Spinal cord (tissue), 10 donors: Measurements from ENCODE around the gene PLCH1. TPM values are rescaled to one million over a fixed set of nuclear protein-coding genes. Genes with fewer than 3 reads are reported as not detected.
A peak's percentile ranks its signal among the peaks of the same experiment; 100 is the strongest.
"Not testable (repeated sequence)": the region's sequence is repeated elsewhere in the genome, so short reads cannot be mapped to it uniquely, and the experiment has no call there.

ENCODE experiments used
- DNase-seq, 6 donors: peaks; one replicate each; pipeline versions ENCODE4 v3.0.0 to v3.0.0-alpha.2; 2013 to 2015; ENCODE audit warnings: low spot score in 6 of 6, low read depth in 4 of 6
- H3K27ac ChIP-seq: one replicate; pipeline ENCODE4 v1.5.1; 2013; ENCODE audit warnings: low read depth, low read length, control low read depth
- H3K27me3 ChIP-seq: one replicate; pipeline ENCODE4 v1.6.1; 2013; ENCODE audit warnings: low read length; ENCODE audit not compliant: control insufficient read depth, insufficient read depth
- H3K36me3 ChIP-seq: one replicate; pipeline ENCODE4 v1.6.1; 2013; ENCODE audit warnings: low read length; ENCODE audit not compliant: control insufficient read depth, insufficient read depth
- H3K4me1 ChIP-seq: one replicate; pipeline ENCODE4 v1.6.1; 2013; ENCODE audit warnings: low read length; ENCODE audit not compliant: control insufficient read depth, insufficient read depth
- H3K4me3 ChIP-seq: one replicate; pipeline ENCODE4 v1.5.1; 2013; ENCODE audit warnings: low read depth, low read length, control low read depth
- H3K9me3 ChIP-seq: one replicate; pipeline ENCODE4 v1.6.1; 2013; ENCODE audit warnings: low read length; ENCODE audit not compliant: control insufficient read depth, insufficient read depth
- WGBS: methylation state at CpG from one replicate; pipeline ENCODE4 v1.1.5; 2013; ENCODE audit warnings: missing lambda C conversion rate; ENCODE audit not compliant: insufficient coverage; 5-methylcytosine and 5-hydroxymethylcytosine counted together
- polyA plus RNA-seq, 2 donors: library from polyadenylated mRNA; unstranded; fragments of 120-200 nt; gene quantifications; one replicate each; pipeline ENCODE4 v1.2.1, GENCODE V29; 2013; ENCODE audit not compliant: insufficient read length in 2 of 2
- total RNA-seq, 2 donors: library from RNA; depleted of rRNA in 1 of 2; stranded (reverse); fragments of 120-200 nt in 1 of 2; fragments of >200 nt in 1 of 2; gene quantifications; one replicate each; pipeline versions ENCODE4 v1.2.3 to v1.2.4, GENCODE V29; 2013 to 2014
- donor health status: healthy.

PLCH1 gene
- total and polyA plus RNA-seq, 4 donors = 10.2 to 20.6 (median 12.9) TPM

DNA sequence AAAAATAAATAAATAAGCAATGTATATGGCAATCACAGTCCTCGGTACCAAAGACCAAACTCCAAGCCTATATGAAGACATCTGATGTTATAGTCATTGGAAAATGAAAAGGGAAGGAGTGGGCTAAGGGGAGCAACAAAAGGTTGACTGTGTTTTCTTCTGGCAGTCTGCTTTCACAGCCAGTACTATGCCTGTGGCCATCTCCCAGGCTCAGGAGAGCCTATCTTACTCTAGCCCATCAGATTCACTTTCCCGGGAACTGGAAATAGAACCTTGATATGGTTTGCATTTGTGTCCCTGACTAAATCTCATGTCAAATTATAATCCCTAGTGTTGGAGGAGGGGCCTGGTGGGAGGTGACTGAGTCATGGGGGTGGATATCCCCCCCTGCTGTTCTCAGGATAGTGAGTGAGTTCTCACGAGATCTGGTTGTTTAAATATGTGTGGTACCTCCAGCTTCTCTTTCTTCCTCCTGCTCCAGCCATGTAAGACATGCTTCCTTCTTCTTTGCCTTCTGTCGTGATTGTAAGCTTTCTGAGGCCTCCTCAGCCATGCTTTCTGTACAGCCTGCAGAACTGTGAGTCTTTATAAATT is 105.3 kb downstream of the PLCH1 start:
- no peak for DNase-seq
- Histone ChIP-seq H3K4me1 (no peaks in the 10 kb centered on the region), H3K36me3 (no peaks in the 10 kb centered on the region), H3K27ac (no peak overlapping the region), H3K9me3 (no peaks in the 10 kb centered on the region), H3K27me3 (no peaks in the 10 kb centered on the region), H3K4me3 (no peak overlapping the region)
- WGBS = 75% methylated on average over 1 of the region's 4 CpGs

DNA sequence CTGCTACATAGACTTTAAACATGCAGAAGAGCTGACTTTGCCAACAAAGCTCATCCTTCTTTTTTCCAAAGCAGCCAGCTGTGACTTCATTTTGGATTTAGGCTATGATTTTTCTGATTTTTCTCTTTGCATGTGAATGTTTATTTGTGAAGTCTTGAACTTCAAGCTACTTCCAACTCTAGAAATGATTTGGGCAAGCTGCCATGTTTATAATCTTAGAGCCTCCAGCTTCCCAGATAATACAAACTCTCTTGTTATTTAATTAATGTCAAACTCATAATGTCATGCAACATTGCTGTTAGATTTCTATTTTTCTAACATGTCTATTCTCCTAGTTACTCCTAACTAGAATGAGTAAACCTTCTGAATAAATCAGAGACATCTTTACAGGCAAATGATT is 106.4 kb downstream of the PLCH1 start:
- H3K27me3 ChIP-seq, H3K4me1 ChIP-seq, DNase-seq, H3K36me3 ChIP-seq, H3K27ac ChIP-seq, H3K4me3 ChIP-seq, H3K9me3 ChIP-seq: not testable (repeated sequence)

DNA sequence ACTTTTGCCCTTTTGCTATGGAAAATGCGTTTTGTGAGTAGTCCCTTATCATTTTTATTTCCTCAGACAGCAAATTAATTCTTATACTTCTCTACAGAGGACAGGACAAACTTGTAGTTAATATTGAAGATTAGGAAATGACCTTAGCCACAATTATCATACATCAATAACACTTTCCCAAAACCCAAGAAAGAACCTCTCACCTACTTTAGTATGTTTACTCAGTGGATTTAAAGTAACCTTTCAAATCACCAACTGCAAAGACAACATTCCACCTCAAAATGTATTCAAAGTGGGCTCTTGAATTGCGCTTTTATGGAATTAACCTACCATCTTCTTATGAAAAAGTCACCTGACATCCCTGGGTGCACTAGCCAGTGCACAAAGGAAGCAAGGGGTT is 107.3 kb downstream of the PLCH1 start:
- H3K27ac ChIP-seq = no peak overlapping the region
- H3K9me3 ChIP-seq = no peaks in the 10 kb centered on the region
- H3K36me3 ChIP-seq = no peaks in the 10 kb centered on the region
- no peaks in the 10 kb centered on the region for H3K4me1 ChIP-seq
- 100% methylated on average over 1 of the region's 2 CpGs for WGBS
- no peaks in the 10 kb centered on the region for H3K27me3 ChIP-seq
- no peak overlapping the region for H3K4me3 ChIP-seq
- DNase-seq = no peak

DNA sequence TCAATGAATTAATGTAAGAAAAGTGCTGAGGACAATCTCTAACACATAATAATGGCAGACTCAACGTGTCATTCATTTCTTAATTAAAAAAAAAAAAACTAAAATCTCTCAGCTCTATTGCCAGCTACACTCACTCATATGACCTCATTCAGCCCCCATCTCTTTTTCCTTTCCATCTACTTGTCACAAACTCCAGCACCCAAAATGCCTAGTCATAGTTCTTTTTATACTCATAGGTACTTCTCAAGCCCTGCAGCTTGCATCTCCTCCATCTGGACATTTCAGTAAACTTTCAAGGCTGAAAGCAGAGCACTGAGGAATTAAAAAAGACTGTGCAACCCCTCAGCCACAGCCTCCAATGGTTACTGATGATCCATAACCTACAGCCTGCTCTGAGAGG is 109.8 kb downstream of the PLCH1 start:
- no peaks in the 10 kb centered on the region for H3K27me3 ChIP-seq
- 86% methylated on average over 1 of the region's 1 CpG for WGBS

DNA sequence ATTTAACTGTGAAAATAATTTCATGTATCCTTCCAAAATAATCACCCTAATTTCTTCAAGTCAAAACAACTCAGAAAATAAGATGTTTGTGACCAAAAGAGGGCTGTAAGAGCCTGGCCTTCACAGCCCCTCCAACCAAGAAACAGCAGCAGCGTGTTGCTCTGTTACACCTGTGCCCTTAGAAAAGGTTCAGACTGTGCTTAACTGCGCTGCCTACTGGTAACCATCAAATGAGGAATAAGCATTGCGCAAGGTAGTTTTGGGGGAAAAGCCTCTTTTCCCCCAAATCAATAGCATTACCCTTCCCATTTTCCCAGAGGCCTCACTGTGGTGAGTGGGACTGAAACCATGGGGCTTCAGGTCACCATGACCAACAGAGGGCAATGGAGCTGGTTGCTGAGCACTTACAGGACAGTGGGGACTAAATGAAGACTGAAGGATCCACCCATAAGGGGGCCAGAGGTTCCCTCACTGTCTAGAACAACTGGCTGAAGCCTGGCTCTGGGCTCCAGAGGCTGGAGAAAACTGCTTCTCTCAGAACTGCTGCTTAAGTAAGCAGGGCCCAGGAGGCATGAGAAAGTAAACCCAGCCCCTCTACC is 110.7 kb downstream of the PLCH1 start:
- no peak overlapping the region for H3K27ac ChIP-seq
- H3K4me1 ChIP-seq = no peaks in the 10 kb centered on the region
- DNase-seq = no peak
- H3K36me3 ChIP-seq = no peaks in the 10 kb centered on the region
- 100% methylated on average over 1 of the region's 3 CpGs for WGBS
- H3K4me3 ChIP-seq = no peak overlapping the region
- H3K9me3 ChIP-seq = no peaks in the 10 kb centered on the region
- no peaks in the 10 kb centered on the region for H3K27me3 ChIP-seq

More for the DNA sequence above, 109.8 kb downstream of the PLCH1 start:
- H3K36me3 ChIP-seq = no peaks in the 10 kb centered on the region
- no peak for DNase-seq
- H3K9me3 ChIP-seq = no peaks in the 10 kb centered on the region
- H3K4me3 ChIP-seq = no peak overlapping the region
- H3K27ac ChIP-seq = no peak overlapping the region
- no peaks in the 10 kb centered on the region for H3K4me1 ChIP-seq

DNA sequence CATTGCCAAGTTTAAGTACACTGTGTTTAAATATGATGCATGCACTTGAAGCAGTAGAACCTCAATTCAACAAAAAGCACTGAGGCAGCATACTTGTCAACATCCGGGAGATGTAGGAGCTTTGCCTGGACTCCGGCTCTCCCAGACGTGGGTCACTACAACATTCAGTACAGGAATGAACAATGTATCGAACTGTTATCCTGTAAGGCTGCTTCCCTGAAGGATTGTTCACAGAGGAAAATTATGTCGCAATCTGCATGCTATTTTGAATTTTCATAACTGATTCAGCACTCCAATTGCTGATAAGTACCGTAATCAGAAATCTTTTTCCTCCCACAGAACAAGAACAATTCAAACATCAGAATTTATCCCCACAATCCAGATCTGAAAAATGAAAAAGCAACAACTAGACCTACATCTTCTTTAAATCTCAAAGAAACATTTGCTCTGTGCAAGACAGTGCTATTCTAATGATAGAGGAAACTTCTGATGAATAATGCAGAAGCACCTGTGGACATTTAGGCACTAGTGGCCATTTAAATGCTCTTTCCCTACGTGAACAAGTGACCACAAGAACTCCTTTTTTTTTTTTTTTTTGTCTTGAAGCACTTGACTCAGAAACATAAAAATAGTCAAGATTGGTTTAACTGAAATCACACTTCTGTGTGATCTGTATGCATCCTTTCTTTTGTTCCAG is 113.4 kb downstream of the PLCH1 start:
- H3K36me3 ChIP-seq = no peaks in the 10 kb centered on the region
- no peak overlapping the region for H3K27ac ChIP-seq
- H3K4me1 ChIP-seq = no peaks in the 10 kb centered on the region
- 89% methylated on average over 5 of the region's 7 CpGs for whole genome bisulfite sequencing
- no peaks in the 10 kb centered on the region for H3K27me3 ChIP-seq
- H3K9me3 ChIP-seq = no peaks in the 10 kb centered on the region
- no peak overlapping the region for H3K4me3 ChIP-seq
- peak in 1 of 6 donors; percentile 9 for DNase-seq

- Histone ChIP-seq H3K27ac (no peak overlapping the region), H3K27me3 (no peaks in the 10 kb centered on the region), H3K4me3 (no peak overlapping the region), H3K9me3 (no peaks in the 10 kb centered on the region), H3K4me1 (no peaks in the 10 kb centered on the region), H3K36me3 (no peaks in the 10 kb centered on the region)
- DNase-seq = no peak
- 22% methylated on average over 3 of the region's 5 CpGs for WGBS
Measured at GRCh38 chr3:155629556-155629955, 115.3 kb downstream of the PLCH1 start.

- WGBS = 75% methylated on average over 3 of the region's 4 CpGs
- H3K36me3 ChIP-seq = no peaks in the 10 kb centered on the region
- H3K9me3 ChIP-seq = no peaks in the 10 kb centered on the region
- H3K27me3 ChIP-seq = no peaks in the 10 kb centered on the region
- no peak overlapping the region for H3K4me3 ChIP-seq
- H3K4me1 ChIP-seq = no peaks in the 10 kb centered on the region
- no peak for DNase-seq
- no peak overlapping the region for H3K27ac ChIP-seq
Measured at GRCh38 chr3:155629056-155629455, 115.8 kb downstream of the PLCH1 start.

- WGBS = 67% methylated on average over 3 of the region's 3 CpGs
- not testable (repeated sequence) for H3K4me3 ChIP-seq, H3K9me3 ChIP-seq, DNase-seq, H3K27me3 ChIP-seq, H3K36me3 ChIP-seq, H3K27ac ChIP-seq, H3K4me1 ChIP-seq
Measured at GRCh38 chr3:155622647-155623046, 122.2 kb downstream of the PLCH1 start.

- WGBS = 54% methylated on average over 5 of the region's 5 CpGs
- not testable (repeated sequence) for H3K36me3 ChIP-seq, DNase-seq, H3K27me3 ChIP-seq, H3K4me1 ChIP-seq, H3K9me3 ChIP-seq, H3K4me3 ChIP-seq, H3K27ac ChIP-seq
Measured at GRCh38 chr3:155620552-155620951, 124.3 kb downstream of the PLCH1 start.
